ENCODE measurements around the gene PPFIA3.

- TF ChIP-seq, protein P1, sequence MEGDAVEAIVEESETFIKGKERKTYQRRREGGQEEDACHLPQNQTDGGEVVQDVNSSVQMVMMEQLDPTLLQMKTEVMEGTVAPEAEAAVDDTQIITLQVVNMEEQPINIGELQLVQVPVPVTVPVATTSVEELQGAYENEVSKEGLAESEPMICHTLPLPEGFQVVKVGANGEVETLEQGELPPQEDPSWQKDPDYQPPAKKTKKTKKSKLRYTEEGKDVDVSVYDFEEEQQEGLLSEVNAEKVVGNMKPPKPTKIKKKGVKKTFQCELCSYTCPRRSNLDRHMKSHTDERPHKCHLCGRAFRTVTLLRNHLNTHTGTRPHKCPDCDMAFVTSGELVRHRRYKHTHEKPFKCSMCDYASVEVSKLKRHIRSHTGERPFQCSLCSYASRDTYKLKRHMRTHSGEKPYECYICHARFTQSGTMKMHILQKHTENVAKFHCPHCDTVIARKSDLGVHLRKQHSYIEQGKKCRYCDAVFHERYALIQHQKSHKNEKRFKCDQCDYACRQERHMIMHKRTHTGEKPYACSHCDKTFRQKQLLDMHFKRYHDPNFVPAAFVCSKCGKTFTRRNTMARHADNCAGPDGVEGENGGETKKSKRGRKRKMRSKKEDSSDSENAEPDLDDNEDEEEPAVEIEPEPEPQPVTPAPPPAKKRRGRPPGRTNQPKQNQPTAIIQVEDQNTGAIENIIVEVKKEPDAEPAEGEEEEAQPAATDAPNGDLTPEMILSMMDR (IDR thresholded peaks at IDR 0.05) = no peak
- no peak for TF ChIP-seq POLR2A (IDR thresholded peaks at IDR 0.05)
Measured at GRCh38 chr19:49189259-49189658, 69.9 kb downstream of the PPFIA3 start.

All from testis (tissue), 2 donors.